OCI-LY3 (cell line): Measurements from ENCODE around the gene CCDC134.

Experiments used
- H2AFZ ChIP-seq: fragments of 200-600, 300-600 bp; shearing (Covaris generic); 2 replicates; pipeline ENCODE4 v1.6.0; 2014; ENCODE audit warnings: antibody characterized with exemption, low read depth, low read length
- H3K27ac ChIP-seq: fragments of 200-600, 300-600 bp; sonication (generic); 2 replicates; pipeline ENCODE4 v1.5.1; 2014; ENCODE audit warnings: mild to moderate bottlenecking, low read length, moderate library complexity, mixed read lengths
- H3K27me3 ChIP-seq: fragments of 200-600, 300-600 bp; sonication (generic); 2 replicates; pipeline ENCODE4 v1.6.1; 2014; ENCODE audit warnings: low read depth, low read length, mixed read lengths
- H3K36me3 ChIP-seq: fragments of 200-600, 300-600 bp; sonication (generic); replicated peaks from 2 replicates; pipeline ENCODE3; 2014; ENCODE audit warnings: low read depth, low read length, mixed read lengths
- H3K4me1 ChIP-seq: fragments of 300-600, 200-600 bp; sonication (generic); 2 replicates; pipeline ENCODE4 v1.6.1; 2014; ENCODE audit warnings: low read length, mixed read lengths
- H3K4me2 ChIP-seq: fragments of 200-600, 300-600 bp; sonication (generic); 2 replicates; pipeline ENCODE4 v1.6.1; 2014; ENCODE audit warnings: low read length, mixed read lengths
- H3K4me3 ChIP-seq: fragments of 300-600, 200-600 bp; sonication (generic); 2 replicates; pipeline ENCODE4 v1.5.1; 2014; ENCODE audit warnings: antibody characterized with exemption, mild to moderate bottlenecking, low read length, moderate library complexity
- H3K79me2 ChIP-seq: fragments of 300-600, 200-600 bp; shearing (Covaris generic); 2 replicates; pipeline ENCODE4 v1.6.1; 2014; ENCODE audit warnings: mild to moderate bottlenecking, low read length, mixed read lengths
- H3K9ac ChIP-seq: fragments of 300-600, 200-600 bp; shearing (Covaris generic); 2 replicates; pipeline ENCODE4 v1.6.0; 2014; ENCODE audit warnings: mild to moderate bottlenecking, low read length, moderate library complexity
- H3K9me3 ChIP-seq: fragments of 200-600, 300-600 bp; shearing (Covaris generic); 2 replicates; pipeline ENCODE4 v1.6.1; 2014; ENCODE audit warnings: low read length, mixed read lengths; ENCODE audit not compliant: insufficient read depth
- H4K20me1 ChIP-seq: fragments of 200-600, 300-600 bp; sonication (generic); 2 replicates; pipeline ENCODE4 v1.6.1; 2016; ENCODE audit warnings: low read length, mixed read lengths; ENCODE audit not compliant: insufficient read depth
- CTCF ChIP-seq: fragments of 200-600, 300-600 bp; sonication (generic); IDR thresholded peaks from 2 replicates; pipeline ENCODE4 v1.5.1; 2014; ENCODE audit warnings: antibody characterized with exemption, low read length, low read depth
- EZH2phosphoT487 ChIP-seq: fragments of 200-600 bp; shearing (Covaris generic); IDR thresholded peaks from 2 replicates; pipeline ENCODE4 v1.6.1; 2018; ENCODE audit warnings: antibody characterized with exemption, mixed run types, low read depth

CCDC134 gene

GRCh38 chr22:41823797-41824196 lies 23.3 kb downstream of the CCDC134 start:
- no peak for TF ChIP-seq CTCF
- no peak for TF ChIP-seq EZH2phosphoT487
- H3K27ac ChIP-seq, result no peak overlapping the region
- H3K4me1 ChIP-seq, result no peaks in the 10 kb centered on the region
- no peak overlapping the region for H3K9ac ChIP-seq
- H3K4me3 ChIP-seq, result no peak overlapping the region
- no peaks in the 10 kb centered on the region for H3K27me3 ChIP-seq
- no peaks in the 10 kb centered on the region for H3K9me3 ChIP-seq
- peaks cover 5% of the 10 kb centered on the region for H3K36me3 ChIP-seq
- no peak overlapping the region for H2AFZ ChIP-seq
- H3K4me2 ChIP-seq, result no peak overlapping the region
- H4K20me1 ChIP-seq, result no peaks in the 10 kb centered on the region
- no peaks in the 10 kb centered on the region for H3K79me2 ChIP-seq

GRCh38 chr22:41825376-41825775 lies 24.9 kb downstream of the CCDC134 start:
- no peak overlapping the region for H3K9ac ChIP-seq
- no peaks in the 10 kb centered on the region for H3K79me2 ChIP-seq
- H2AFZ ChIP-seq, result no peak overlapping the region
- H3K4me2 ChIP-seq, result no peak overlapping the region
- H3K9me3 ChIP-seq, result no peaks in the 10 kb centered on the region
- no peak for TF ChIP-seq CTCF
- no peak for TF ChIP-seq EZH2phosphoT487
- no peak overlapping the region for H3K4me3 ChIP-seq
- no peaks in the 10 kb centered on the region for H4K20me1 ChIP-seq
- H3K4me1 ChIP-seq, result no peaks in the 10 kb centered on the region
- H3K36me3 ChIP-seq, result peaks cover 5% of the 10 kb centered on the region
- H3K27me3 ChIP-seq, result no peaks in the 10 kb centered on the region
- no peak overlapping the region for H3K27ac ChIP-seq

- Histone ChIP-seq H3K36me3 (peaks cover 5% of the 10 kb centered on the region), H3K9ac (no peak overlapping the region), H3K9me3 (no peaks in the 10 kb centered on the region), H2AFZ (no peak overlapping the region), H3K4me3 (no peak overlapping the region), H3K4me1 (no peaks in the 10 kb centered on the region), H3K4me2 (no peak overlapping the region), H3K27ac (no peak overlapping the region), H4K20me1 (no peaks in the 10 kb centered on the region), H3K27me3 (no peaks in the 10 kb centered on the region), H3K79me2 (no peaks in the 10 kb centered on the region)
- TF ChIP-seq CTCF (no peak), EZH2phosphoT487 (no peak)
Measured at GRCh38 chr22:41826021-41826420, 25.5 kb downstream of the CCDC134 start.

- no peak overlapping the region for H3K9ac ChIP-seq
- H3K4me2 ChIP-seq, result no peak overlapping the region
- no peak overlapping the region for H3K27ac ChIP-seq
Measured at GRCh38 chr22:41826430-41827383, 26.2 kb downstream of the CCDC134 start.

More at GRCh38 chr22:41826430-41827383, 26.2 kb downstream of the CCDC134 start:
- peaks cover 10% of the 10 kb centered on the region for H3K36me3 ChIP-seq
- no peaks in the 10 kb centered on the region for H4K20me1 ChIP-seq
- H3K4me3 ChIP-seq, result no peak overlapping the region
- no peak overlapping the region for H2AFZ ChIP-seq
- H3K9me3 ChIP-seq, result peaks cover 4% of the 10 kb centered on the region; the same call in 1 of the 2 replicates
- H3K4me1 ChIP-seq, result peaks cover 5% of the 10 kb centered on the region
- no peaks in the 10 kb centered on the region for H3K27me3 ChIP-seq
- H3K79me2 ChIP-seq, result peaks cover 5% of the 10 kb centered on the region
- TF ChIP-seq CTCF (no peak), EZH2phosphoT487 (no peak)
